Endothelial cell of umbilical vein (primary cell): ENCODE data around the gene KIAA1958. TPM values are rescaled to one million over a fixed set of nuclear protein-coding genes. Genes with fewer than 3 reads are reported as not detected.

ENCODE experiments used
- BruUV-seq: library from RNA; stranded (reverse); fragments of 400-500 nt; replicated peaks from 2 replicates; lab custom pipeline; 2021; lab: Mats Ljungman, UMichigan
- CTCF ChIA-PET: fragments of 300-600, 350-600 bp; sonication (Branson Sonifier 250); formaldehyde crosslinking; loops from one replicate; lab custom pipeline; 2021; ENCODE audit warnings: antibody characterized with exemption, inconsistent platforms; lab: Charles Lee
- POLR2A ChIA-PET: fragments of 300-600, 350-600 bp; sonication (Branson Sonifier 250); formaldehyde crosslinking; loops from one replicate; lab custom pipeline; 2021; ENCODE audit warnings: antibody characterized with exemption, inconsistent platforms; lab: Charles Lee
- DNase-seq: peaks from one replicate; pipeline ENCODE4 v3.0.0-alpha.2; 2011; ENCODE audit warnings: low read depth, low spot score
- FAIRE-seq: peaks from 2 replicates; lab custom pipeline; 2011; peaks lifted over from hg19 to GRCh38; lab: Jason Lieb, UNC
- H2AFZ ChIP-seq: 2 replicates; pipeline ENCODE4 v1.6.0; 2012; ENCODE audit warnings: low read depth, low read length, control low read depth, inconsistent platforms
- H3K27ac ChIP-seq: 2 replicates; pipeline ENCODE4 v1.5.1; 2011; ENCODE audit warnings: low read depth, mild to moderate bottlenecking, control low read depth, low read length, moderate library complexity; ENCODE audit not compliant: insufficient read depth
- H3K27me3 ChIP-seq, 2 experiments: 2 replicates each; pipeline versions ENCODE4 v1.6.0 to v1.6.1; 2011; ENCODE audit warnings: low read length in 2 of 2, mixed read lengths in 1 of 2; ENCODE audit not compliant: control insufficient read depth in 2 of 2, insufficient read depth in 2 of 2
- H3K36me3 ChIP-seq, 2 experiments: 2 replicates in 1 of 2; 3 replicates in 1 of 2; pipeline ENCODE4 v1.5.1; 2011; ENCODE audit warnings: low read length in 2 of 2, mild to moderate bottlenecking in 1 of 2, moderate library complexity in 1 of 2; ENCODE audit not compliant: control insufficient read depth in 2 of 2, insufficient read depth in 2 of 2; ENCODE audit errors: extremely low read depth in 1 of 2
- H3K4me1 ChIP-seq: 3 replicates; pipeline ENCODE4 v1.5.1; 2011; ENCODE audit warnings: mild to moderate bottlenecking, low read length; ENCODE audit not compliant: control insufficient read depth, insufficient read depth; ENCODE audit errors: extremely low read depth
- H3K4me2 ChIP-seq: 2 replicates; pipeline ENCODE4 v1.6.1; 2011; ENCODE audit warnings: low read length, control low read depth, mixed read lengths; ENCODE audit not compliant: insufficient read depth
- H3K4me3 ChIP-seq, 3 experiments: fragments of 200-600 bp in 1 of 3; sonication (generic), shearing (Covaris generic) in 1 of 3; replicated peaks in 1 of 3; 2 replicates each; pipeline ENCODE4 v1.5.1; 2011 to 2016; ENCODE audit warnings: control low read depth in 3 of 3, low read length in 3 of 3, mild to moderate bottlenecking in 2 of 3, inconsistent platforms in 1 of 3, low read depth in 1 of 3, moderate library complexity in 1 of 3; ENCODE audit not compliant: insufficient read depth in 1 of 3
- H3K79me2 ChIP-seq: 2 replicates; pipeline ENCODE4 v1.6.0; 2012; ENCODE audit warnings: low read length, inconsistent platforms; ENCODE audit not compliant: control insufficient read depth, insufficient read depth
- H3K9ac ChIP-seq: replicated peaks from 2 replicates; pipeline ENCODE3; 2011; ENCODE audit warnings: low read length, control low read depth; ENCODE audit not compliant: insufficient read depth; ENCODE audit errors: extremely low read depth
- H3K9me1 ChIP-seq: replicated peaks from 3 replicates; pipeline ENCODE4 v1.6.0; 2011; ENCODE audit warnings: mild to moderate bottlenecking, low read length; ENCODE audit not compliant: control insufficient read depth, insufficient read depth; ENCODE audit errors: extremely low read depth
- H3K9me3 ChIP-seq: replicated peaks from 2 replicates; pipeline ENCODE4 v1.5.1; 2012; ENCODE audit warnings: low read length, inconsistent platforms; ENCODE audit not compliant: control insufficient read depth, insufficient read depth
- H4K20me1 ChIP-seq: replicated peaks from 2 replicates; pipeline ENCODE3; 2011; ENCODE audit warnings: mild to moderate bottlenecking, low read length; ENCODE audit not compliant: control insufficient read depth, insufficient read depth; ENCODE audit errors: extremely low read depth
- CTCF ChIP-seq, 2 donors: IDR thresholded peaks; 1 replicate in 1 of 2; 2 replicates in 1 of 2; pipeline ENCODE4 v1.5.1; 2011; ENCODE audit warnings: low read length in 2 of 2, mild to moderate bottlenecking in 2 of 2, moderate library complexity in 2 of 2, control low read depth in 1 of 2, inconsistent platforms in 1 of 2, low read depth in 1 of 2; ENCODE audit not compliant: insufficient read depth in 1 of 2; ENCODE audit errors: extremely low read depth in 1 of 2
- EZH2 ChIP-seq: IDR thresholded peaks from 2 replicates; pipeline ENCODE4 v1.6.1; 2012; ENCODE audit warnings: borderline replicate concordance, low read depth, mild to moderate bottlenecking, moderate library complexity, low read length, inconsistent platforms; ENCODE audit not compliant: severe bottlenecking
- FOS ChIP-seq: IDR thresholded peaks from 2 replicates; pipeline ENCODE4 v1.6.1; 2011; ENCODE audit warnings: mild to moderate bottlenecking, low read length, moderate library complexity, borderline replicate concordance; ENCODE audit not compliant: insufficient read depth
- GATA2 ChIP-seq: IDR thresholded peaks from 2 replicates; pipeline ENCODE4 v1.7.0; 2011; ENCODE audit warnings: low read depth, mild to moderate bottlenecking, moderate library complexity, mixed read lengths, low read length; ENCODE audit not compliant: insufficient read length, insufficient read depth
- JUN ChIP-seq: IDR thresholded peaks from 2 replicates; pipeline ENCODE4 v1.6.1; 2011; ENCODE audit warnings: borderline replicate concordance, low read depth; ENCODE audit not compliant: insufficient read length, insufficient read depth
- MAX ChIP-seq: IDR thresholded peaks from 2 replicates; pipeline ENCODE4 v1.6.1; 2011; ENCODE audit not compliant: insufficient read depth, insufficient read length
- MYC ChIP-seq: IDR thresholded peaks from one replicate; pipeline ENCODE4 v1.6.1; 2011; ENCODE audit warnings: mild to moderate bottlenecking, low read depth, low read length
- POLR2A ChIP-seq: IDR thresholded peaks from 2 replicates; pipeline ENCODE4 v1.6.1; 2012; ENCODE audit warnings: low read depth, mild to moderate bottlenecking, control low read depth, low read length
- POLR2AphosphoS5 ChIP-seq: IDR thresholded peaks from 2 replicates; pipeline ENCODE4 v1.6.1; 2012; ENCODE audit warnings: low read depth, mild to moderate bottlenecking, control low read depth, low read length, moderate library complexity; ENCODE audit not compliant: insufficient read depth
- dilution Hi-C: fragments of 300-500 bp; cut with MboI; formaldehyde crosslinking; loops from one replicate; pipeline ENCODE4 v1.15.0; 2019; ENCODE audit warnings: low sequenced_read_pairs; ENCODE audit not compliant: extremely low pct_ligation_motif_present
- intact Hi-C: fragments of 100-400 bp; cut with micrococcal nuclease; formaldehyde crosslinking; loops from one replicate; pipeline ENCODE4 v1.10.0; 2022
- polyA plus RNA-seq, 4 experiments: library from polyadenylated mRNA; depleted of rRNA in 3 of 4; stranded (reverse) in 3 of 4; unstranded in 1 of 4; fragments of >200 nt; gene quantifications; 2 replicates each; pipeline versions ENCODE4 v1.2.1 to v1.2.3, GENCODE V29; 2011 to 2012; ENCODE audit warnings: missing spikeins in 1 of 4
- total RNA-seq: library from RNA; stranded (reverse); gene quantifications from 2 replicates; pipeline ENCODE4 v1.2.3, GENCODE V29; 2021

The KIAA1958 gene
- total and polyA plus RNA-seq, 2 donors (not counting 3 experiments of a cell fraction or from before 2014, with no cell fraction given): 1.7 to 5.0 TPM

- Histone ChIP-seq H3K27me3 (no peaks in the 10 kb centered on the region), H3K4me2 (no peak overlapping the region), H3K79me2 (no peaks in the 10 kb centered on the region), H2AFZ (no peak overlapping the region), H3K27ac (no peak overlapping the region), H3K9ac (no peak overlapping the region), H3K9me3 (no peaks in the 10 kb centered on the region), H4K20me1 (no peaks in the 10 kb centered on the region), H3K36me3 (peaks cover 0 to 3% of the 10 kb centered on the region in 2 experiments), H3K4me1 (no peaks in the 10 kb centered on the region), H3K9me1 (no peaks in the 10 kb centered on the region), H3K4me3 (no peak overlapping the region)
- DNase-seq (no peak), FAIRE-seq (no peak)
- no peak for TF ChIP-seq MAX
- TF ChIP-seq GATA2: no peak
- TF ChIP-seq CTCF (IDR thresholded peaks at IDR 0.05; ENCODE audit: extremely low read depth in 1 of 2, insufficient read depth in 1 of 2, low read depth in 1 of 2, low read length in 2 of 2): no peak
- no peak for TF ChIP-seq MYC
- no peak for TF ChIP-seq JUN
- no peak for TF ChIP-seq FOS
- no peak for TF ChIP-seq EZH2
- TF ChIP-seq POLR2AphosphoS5: no peak
- TF ChIP-seq POLR2A: no peak
- intact Hi-C loops: no loop called here
- CTCF ChIA-PET: no interaction called here
- POLR2A ChIA-PET: no interaction called here
- dilution Hi-C loops: no loop called here
- BruUV-seq: no TSS peak
Observed at GRCh38 chr9:112462855-112463254, 23.8 kb upstream of the KIAA1958 start.
